Progenitor cell of endocrine pancreas (in vitro differentiated cells): ENCODE measurements around the gene KIF16B. TPM values are rescaled to one million over a fixed set of nuclear protein-coding genes. Genes with fewer than 3 reads are reported as not detected.
"Not testable (repeated sequence)": the region's sequence is repeated elsewhere in the genome, so short reads cannot be mapped to it uniquely, and the experiment has no call there.

Experiments used
- DNase-seq: peaks from one replicate; pipeline ENCODE4 v3.0.0; 2021; ENCODE audit warnings: low spot score; ENCODE audit not compliant: unreplicated experiment
- H3K27ac Mint-ChIP-seq: 2 replicates; pipeline ENCODE4 v1.8.0; 2021; ENCODE audit warnings: mild to moderate bottlenecking, moderate library complexity, mixed read lengths
- H3K27me3 Mint-ChIP-seq: 2 replicates; pipeline ENCODE4 v1.8.0; 2021; ENCODE audit warnings: mixed read lengths
- H3K36me3 Mint-ChIP-seq: 2 replicates; pipeline ENCODE4 v1.8.0; 2022; ENCODE audit warnings: mixed read lengths; ENCODE audit not compliant: insufficient read depth
- H3K4me1 Mint-ChIP-seq: 2 replicates; pipeline ENCODE4 v1.8.0; 2021; ENCODE audit warnings: low read depth, mixed read lengths
- H3K4me3 Mint-ChIP-seq: 2 replicates; pipeline ENCODE4 v1.8.0; 2021; ENCODE audit warnings: low read depth, mild to moderate bottlenecking, moderate library complexity, mixed read lengths
- H3K9me3 Mint-ChIP-seq: 2 replicates; pipeline ENCODE4 v1.8.0; 2021; ENCODE audit warnings: low read depth, mixed read lengths
- total RNA-seq: library from RNA; stranded (reverse); gene quantifications from 2 replicates; pipeline ENCODE4 v1.2.1, GENCODE V29; 2021
- TF ChIP-seq, protein P1 (sequence below): fragments of 200-600 bp; sonication (generic); IDR thresholded peaks from one replicate; pipeline ENCODE4 v1.5.0; 2021; ENCODE audit warnings: antibody characterized with exemption, mild to moderate bottlenecking; ENCODE audit not compliant: unreplicated experiment

The KIF16B gene
- total RNA-seq, 1 donor from 2014 or later = 10.8 TPM

DNA sequence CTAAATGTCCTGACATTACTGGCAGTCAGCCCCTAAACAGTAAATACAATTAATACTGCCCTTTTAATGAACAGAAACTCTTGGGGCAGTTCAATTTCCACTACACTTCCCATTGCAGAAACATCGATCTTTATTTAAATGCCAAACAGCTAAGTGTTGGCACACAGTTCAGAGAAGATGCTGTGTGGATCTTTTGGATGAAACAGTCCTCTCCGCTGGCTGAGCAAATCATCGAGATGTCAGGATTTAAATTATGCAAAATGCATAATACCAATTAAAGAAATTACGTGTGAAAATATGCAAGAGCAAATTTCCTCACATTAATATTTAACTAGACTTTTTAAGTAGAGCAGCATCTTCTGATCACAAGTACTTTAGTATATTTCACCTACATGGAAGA lies 132.6 kb downstream of the KIF16B start:
- H3K4me1 Mint-ChIP-seq = no peaks in the 10 kb centered on the region
- TF ChIP-seq, protein P1, sequence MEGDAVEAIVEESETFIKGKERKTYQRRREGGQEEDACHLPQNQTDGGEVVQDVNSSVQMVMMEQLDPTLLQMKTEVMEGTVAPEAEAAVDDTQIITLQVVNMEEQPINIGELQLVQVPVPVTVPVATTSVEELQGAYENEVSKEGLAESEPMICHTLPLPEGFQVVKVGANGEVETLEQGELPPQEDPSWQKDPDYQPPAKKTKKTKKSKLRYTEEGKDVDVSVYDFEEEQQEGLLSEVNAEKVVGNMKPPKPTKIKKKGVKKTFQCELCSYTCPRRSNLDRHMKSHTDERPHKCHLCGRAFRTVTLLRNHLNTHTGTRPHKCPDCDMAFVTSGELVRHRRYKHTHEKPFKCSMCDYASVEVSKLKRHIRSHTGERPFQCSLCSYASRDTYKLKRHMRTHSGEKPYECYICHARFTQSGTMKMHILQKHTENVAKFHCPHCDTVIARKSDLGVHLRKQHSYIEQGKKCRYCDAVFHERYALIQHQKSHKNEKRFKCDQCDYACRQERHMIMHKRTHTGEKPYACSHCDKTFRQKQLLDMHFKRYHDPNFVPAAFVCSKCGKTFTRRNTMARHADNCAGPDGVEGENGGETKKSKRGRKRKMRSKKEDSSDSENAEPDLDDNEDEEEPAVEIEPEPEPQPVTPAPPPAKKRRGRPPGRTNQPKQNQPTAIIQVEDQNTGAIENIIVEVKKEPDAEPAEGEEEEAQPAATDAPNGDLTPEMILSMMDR = no peak
- H3K27me3 Mint-ChIP-seq = no peaks in the 10 kb centered on the region
- H3K9me3 Mint-ChIP-seq = peaks cover 23% of the 10 kb centered on the region
- H3K27ac Mint-ChIP-seq = no peak overlapping the region
- H3K36me3 Mint-ChIP-seq = peaks cover 24% of the 10 kb centered on the region
- DNase-seq = no peak
- H3K4me3 Mint-ChIP-seq = no peak overlapping the region

DNA sequence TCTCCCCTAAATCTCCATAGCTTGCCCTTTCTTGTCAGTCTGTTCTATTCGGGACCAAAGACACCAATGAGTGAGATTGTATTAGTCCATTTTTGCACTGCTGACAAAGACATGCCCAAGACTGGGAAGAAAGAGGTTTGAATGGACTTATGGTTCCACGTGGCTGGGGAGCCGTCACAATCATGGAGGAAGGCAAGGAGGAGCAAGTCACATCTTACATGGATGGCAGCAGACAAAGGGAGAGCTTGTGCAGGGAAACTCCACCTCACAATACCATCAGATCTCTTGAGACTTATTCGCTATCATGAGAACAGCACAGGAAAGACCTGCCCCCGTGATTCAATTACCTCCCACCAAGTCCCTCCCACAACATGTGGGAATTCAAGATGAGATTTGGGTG lies 133.7 kb downstream of the KIF16B start:
- H3K4me3 Mint-ChIP-seq = not testable (repeated sequence)

DNA sequence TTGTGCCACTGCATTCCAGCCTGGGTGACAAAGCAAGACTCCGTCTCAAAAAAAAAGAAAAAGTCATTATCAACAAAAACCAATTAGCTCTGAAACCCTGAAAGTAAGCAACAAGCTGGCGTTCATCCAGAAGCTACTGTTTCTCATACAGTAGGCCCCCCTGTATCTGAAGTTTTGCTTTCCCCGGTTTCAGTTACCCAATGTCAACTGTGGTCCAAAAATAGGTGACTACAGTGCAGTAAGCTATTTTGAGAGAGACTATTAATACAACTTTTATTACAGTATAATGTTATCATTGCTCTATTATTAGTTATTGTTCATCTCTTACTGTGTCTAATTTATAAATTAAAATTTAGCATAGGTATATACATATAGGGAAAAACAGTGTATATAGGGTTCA lies 135.1 kb downstream of the KIF16B start:
- Mint-ChIP-seq H3K9me3 (peaks cover 26% of the 10 kb centered on the region), H3K4me3 (no peak overlapping the region), H3K27ac (no peak overlapping the region), H3K27me3 (no peaks in the 10 kb centered on the region), H3K4me1 (no peaks in the 10 kb centered on the region), H3K36me3 (peaks cover 32% of the 10 kb centered on the region)
- TF ChIP-seq, protein P1 = no peak
- DNase-seq = no peak

More for the DNA sequence above, 133.7 kb downstream of the KIF16B start:
- H3K27me3 Mint-ChIP-seq, H3K27ac Mint-ChIP-seq, DNase-seq, H3K4me1 Mint-ChIP-seq: not testable (repeated sequence)
- peaks cover 28% of the 10 kb centered on the region for H3K36me3 Mint-ChIP-seq
- peaks cover 26% of the 10 kb centered on the region for H3K9me3 Mint-ChIP-seq

DNA sequence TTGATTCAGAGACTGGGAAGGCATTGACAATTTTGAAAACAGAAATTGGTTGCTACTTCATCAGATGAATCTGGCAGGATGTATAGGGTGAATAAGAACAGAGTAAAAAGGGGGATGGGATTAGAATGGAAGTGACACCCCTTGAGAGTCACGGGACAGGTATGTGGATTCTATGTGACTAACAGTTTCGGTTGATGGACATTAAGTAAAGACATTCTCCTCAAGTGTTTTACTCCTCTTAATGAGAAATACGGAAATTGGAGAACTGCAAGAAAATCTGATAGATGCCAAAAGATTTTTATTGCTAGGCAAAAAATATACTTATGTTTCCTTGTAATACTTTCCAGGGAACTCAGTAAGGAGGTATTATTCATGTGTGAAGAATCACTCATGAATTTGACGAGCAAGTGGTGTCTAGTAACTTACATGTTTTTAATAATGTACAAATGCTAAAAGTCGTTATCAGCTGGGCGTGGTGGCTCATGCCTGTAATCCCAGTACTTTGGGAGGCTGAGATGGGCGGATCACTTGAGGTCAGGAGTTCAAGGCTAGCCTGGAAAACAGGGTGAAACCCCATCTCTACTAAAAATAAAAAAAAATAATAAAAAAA lies 135.8 kb downstream of the KIF16B start:
- TF ChIP-seq, protein P1 = no peak
- H3K4me1 Mint-ChIP-seq = no peaks in the 10 kb centered on the region
- no peak overlapping the region for H3K4me3 Mint-ChIP-seq
- H3K27ac Mint-ChIP-seq = no peak overlapping the region
- peaks cover 32% of the 10 kb centered on the region for H3K36me3 Mint-ChIP-seq
- DNase-seq = no peak
- H3K9me3 Mint-ChIP-seq = peaks cover 26% of the 10 kb centered on the region
- H3K27me3 Mint-ChIP-seq = no peaks in the 10 kb centered on the region

DNA sequence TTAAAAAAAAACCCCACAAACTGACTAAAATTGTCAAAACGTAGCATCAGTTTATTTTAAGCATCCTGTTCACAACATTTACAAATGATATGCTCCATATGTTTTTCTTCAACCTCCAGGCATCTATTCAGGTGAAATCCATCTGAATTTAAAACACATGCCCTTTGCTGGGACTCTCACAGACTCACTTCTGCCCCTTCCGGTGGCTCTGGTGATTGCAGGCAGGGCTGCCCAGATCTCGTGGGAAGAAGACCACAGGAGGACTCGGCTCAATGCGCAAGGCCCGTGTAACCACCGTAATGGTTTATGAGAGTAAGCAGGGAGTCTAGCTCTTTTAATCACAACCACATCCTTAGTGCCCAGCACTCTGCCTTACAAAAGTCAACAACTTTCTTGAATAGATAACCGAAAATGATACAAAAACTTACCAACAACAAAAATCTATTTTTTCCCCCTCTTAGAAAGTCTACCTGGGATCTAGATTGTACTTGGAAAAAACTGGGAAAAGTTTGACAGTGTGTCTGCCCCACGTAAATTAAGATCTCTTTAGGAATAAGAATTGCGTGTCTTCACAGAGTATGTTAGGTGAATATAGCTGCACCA lies 139.1 kb downstream of the KIF16B start:
- Mint-ChIP-seq H3K36me3 (peaks cover 20% of the 10 kb centered on the region), H3K4me1 (no peaks in the 10 kb centered on the region), H3K9me3 (peaks cover 13% of the 10 kb centered on the region), H3K27me3 (no peaks in the 10 kb centered on the region), H3K4me3 (no peak overlapping the region), H3K27ac (no peak overlapping the region)
- TF ChIP-seq, protein P1 = peak; percentile 58
- DNase-seq = peak; percentile 13

DNA sequence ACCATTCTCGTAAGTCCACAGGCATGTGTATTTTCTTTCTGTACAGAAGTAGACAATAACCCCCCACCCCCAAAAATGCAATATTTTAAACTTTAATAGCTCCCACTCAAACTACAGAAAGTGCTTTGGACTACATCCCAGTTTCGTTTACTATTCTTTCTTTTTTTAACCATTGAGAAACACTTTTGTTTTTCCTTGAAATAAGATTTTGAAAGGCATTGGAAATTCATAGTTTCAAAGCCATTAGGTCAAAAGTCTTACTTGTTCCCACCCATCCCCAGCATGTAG lies 140.0 kb downstream of the KIF16B start:
- DNase-seq = no peak
- H3K4me1 Mint-ChIP-seq = no peaks in the 10 kb centered on the region
- no peak overlapping the region for H3K4me3 Mint-ChIP-seq
- H3K27me3 Mint-ChIP-seq = no peaks in the 10 kb centered on the region
- peaks cover 6% of the 10 kb centered on the region for H3K9me3 Mint-ChIP-seq
- peaks cover 15% of the 10 kb centered on the region for H3K36me3 Mint-ChIP-seq
- H3K27ac Mint-ChIP-seq = no peak overlapping the region
- TF ChIP-seq, protein P1 = no peak
